ENCODE data around the gene CCSAP. TPM values are rescaled to one million over a fixed set of nuclear protein-coding genes. Genes with fewer than 3 reads are reported as not detected.

Gene CCSAP
- polyA plus RNA-seq, 3 donors: 5.2 to 12.2 (median 6.7) TPM

Small RNA genes within 50 kb of the gene (small RNA-seq; reads per million reads assigned to genes)
- 2.1 reads per million for gene RNU6-180P (ENCODE audit: insufficient read length, low read depth)

Other genes with a start within 250 kb of the CCSAP start
- gene RAB4A, start 71.9 kb downstream of the CCSAP start, polyA plus RNA-seq: 10 to 100 TPM; 22.3 to 34.8 (median 34.5) TPM
- under 1 TPM in 1 of 3 donors, not detected in 2; 0.72 TPM for gene ACTA1, start 91.0 kb upstream of the CCSAP start, polyA plus RNA-seq
- gene NUP133, start 165.3 kb upstream of the CCSAP start, polyA plus RNA-seq: 10 to 100 TPM in 2 of 3 donors, 1 to 10 TPM in 1; 9.0 to 12.8 (median 12.4) TPM
- 10 to 100 TPM in 2 of 3 donors, 1 to 10 TPM in 1; 5.4 to 12.9 (median 11.4) TPM for gene ABCB10, start 215.7 kb upstream of the CCSAP start, polyA plus RNA-seq